WTC11 (cell line): Measurements from ENCODE around the gene OR52N1.

Experiments used
- CTCF ChIP-seq: fragments of 200-600 bp; IDR thresholded peaks from 2 replicates; pipeline ENCODE4 v1.8.0; 2022; ENCODE audit warnings: antibody characterized with exemption
- JUN ChIP-seq: sonication (generic); formaldehyde crosslinking; IDR thresholded peaks from 2 replicates; pipeline ENCODE4 v1.8.0; 2023; ENCODE audit warnings: mild to moderate bottlenecking, missing genetic modification reagents

GRCh38 chr11:5807580-5807979 is 16.5 kb upstream of the OR52N1 start:
- TF ChIP-seq JUN (CRISPR knock-in tag) (no peak), CTCF (no peak)
